B cell (primary cell): ENCODE data around the gene CIP2A. TPM values are rescaled to one million over a fixed set of nuclear protein-coding genes. Genes with fewer than 3 reads are reported as not detected.

Experiments used
- ATAC-seq: fragments of 200-7000 bp; cut with Tn5 transposase; one replicate; pipeline ENCODE4 v1.10.0; 2021; ENCODE audit warnings: low read depth, mild to moderate bottlenecking, moderate number of reproducible peaks, moderate library complexity
- CTCF ChIA-PET: fragments of 350-600 bp; sonication (Branson Sonifier 250); formaldehyde crosslinking; loops from one replicate; lab custom pipeline; 2021; ENCODE audit warnings: antibody characterized with exemption, inconsistent platforms; lab: Charles Lee
- POLR2A ChIA-PET: fragments of 350-600 bp; sonication (Branson Sonifier 250); formaldehyde crosslinking; loops from one replicate; lab custom pipeline; 2021; ENCODE audit warnings: antibody characterized with exemption; lab: Charles Lee
- DNase-seq: peaks from one replicate; pipeline ENCODE4 v3.0.0; 2013
- H2AFZ ChIP-seq: 2 replicates; pipeline ENCODE4 v1.6.1; 2012; ENCODE audit warnings: mild to moderate bottlenecking, low read depth, low read length; ENCODE audit not compliant: insufficient read depth, poor library complexity, severe bottlenecking
- H3K27ac ChIP-seq, 2 donors: 1 replicate in 1 of 2; 2 replicates in 1 of 2; pipeline ENCODE4 v1.5.1; 2012 to 2013; ENCODE audit warnings: low read length in 2 of 2, mild to moderate bottlenecking in 2 of 2, moderate library complexity in 1 of 2
- H3K27me3 ChIP-seq, 4 experiments: fragments of 200-600 bp in 1 of 4; sonication (generic) in 1 of 4; replicated peaks in 1 of 4; 1 replicate in 2 of 4; 2 replicates in 2 of 4; pipeline versions ENCODE4 v1.6.1 to v1.7.0; 2013 to 2016; ENCODE audit warnings: low read length in 3 of 4, mild to moderate bottlenecking in 2 of 4, mixed read lengths in 1 of 4, moderate library complexity in 1 of 4; ENCODE audit not compliant: insufficient read depth in 4 of 4, control insufficient read depth in 3 of 4; ENCODE audit errors: control extremely low read depth in 1 of 4
- H3K36me3 ChIP-seq, 2 experiments: replicated peaks in 1 of 2; 1 replicate in 1 of 2; 2 replicates in 1 of 2; pipeline versions ENCODE4 v1.6.1 to v1.7.1; 2013; ENCODE audit warnings: low read length in 1 of 2; ENCODE audit not compliant: insufficient read depth in 2 of 2, control insufficient read depth in 1 of 2; ENCODE audit errors: control extremely low read depth in 1 of 2, extremely low read depth in 1 of 2
- H3K4me1 ChIP-seq, 2 donors: fragments of 200-600 bp in 1 of 2; sonication (generic) in 1 of 2; 1 replicate in 1 of 2; 2 replicates in 1 of 2; pipeline versions ENCODE4 v1.5.1 to v1.6.1; 2013 to 2017; ENCODE audit warnings: low read length in 2 of 2; ENCODE audit not compliant: control insufficient read depth in 2 of 2, insufficient read depth in 2 of 2
- H3K4me2 ChIP-seq: replicated peaks from 2 replicates; pipeline ENCODE3; 2012; ENCODE audit warnings: mild to moderate bottlenecking, low read depth, low read length; ENCODE audit not compliant: poor library complexity, severe bottlenecking
- H3K4me3 ChIP-seq, 5 experiments: fragments of 200-600 bp in 1 of 5; sonication (generic) in 1 of 5; 1 replicate in 3 of 5; 2 replicates in 2 of 5; pipeline versions ENCODE4 v1.5.1 to v1.7.0; 2011 to 2016; ENCODE audit warnings: low read length in 4 of 5, mild to moderate bottlenecking in 4 of 5, low read depth in 2 of 5, control low read depth in 1 of 5, moderate library complexity in 1 of 5; ENCODE audit not compliant: insufficient read depth in 1 of 5; ENCODE audit errors: control extremely low read depth in 1 of 5, extremely low read depth in 1 of 5
- H3K79me2 ChIP-seq: fragments of 200-600 bp; sonication (generic); one replicate; pipeline ENCODE4 v1.6.0; 2016; ENCODE audit warnings: low read length; ENCODE audit not compliant: control insufficient read depth, insufficient read depth
- H3K9ac ChIP-seq: fragments of 200-600 bp; sonication (generic); 2 replicates; pipeline ENCODE4 v1.6.1; 2017; ENCODE audit warnings: mild to moderate bottlenecking, low read length, moderate library complexity
- H3K9me3 ChIP-seq, 3 donors: one replicate each; pipeline versions ENCODE4 v1.6.1 to v1.7.1; 2013; ENCODE audit warnings: low read length in 2 of 3; ENCODE audit not compliant: control insufficient read depth in 2 of 3, insufficient read depth in 1 of 3; ENCODE audit errors: control extremely low read depth in 1 of 3
- H4K20me1 ChIP-seq: 2 replicates; pipeline ENCODE4 v1.6.0; 2012; ENCODE audit warnings: mild to moderate bottlenecking, low read length; ENCODE audit not compliant: insufficient read depth, control insufficient read depth, poor library complexity, severe bottlenecking
- H3K27ac Mint-ChIP-seq: one replicate; pipeline ENCODE4 v1.8.0; 2021; ENCODE audit warnings: mixed read lengths
- H3K27me3 Mint-ChIP-seq: one replicate; pipeline ENCODE4 v1.8.0; 2021; ENCODE audit warnings: mixed read lengths
- H3K4me1 Mint-ChIP-seq: one replicate; pipeline ENCODE4 v1.8.0; 2021; ENCODE audit warnings: mixed read lengths
- H3K4me3 Mint-ChIP-seq: one replicate; pipeline ENCODE4 v1.8.0; 2021; ENCODE audit warnings: mixed read lengths
- H3K9me3 Mint-ChIP-seq: one replicate; pipeline ENCODE4 v1.8.0; 2022; ENCODE audit warnings: mixed read lengths; ENCODE audit not compliant: insufficient read depth
- CTCF ChIP-seq: fragments of 200-600 bp; IDR thresholded peaks from one replicate; pipeline ENCODE4 v1.8.0; 2022; ENCODE audit warnings: antibody characterized with exemption, mild to moderate bottlenecking
- EZH2 ChIP-seq: IDR thresholded peaks from 2 replicates; pipeline ENCODE4 v1.6.1; 2012; ENCODE audit warnings: borderline replicate concordance, low read depth, mild to moderate bottlenecking, moderate library complexity, low read length; ENCODE audit not compliant: insufficient read depth, poor library complexity, severe bottlenecking
- WGBS: methylation state at CpG from one replicate; pipeline ENCODE4 v1.1.5; 2013; ENCODE audit warnings: missing lambda C conversion rate; ENCODE audit not compliant: insufficient coverage; 5-methylcytosine and 5-hydroxymethylcytosine counted together
- intact Hi-C: fragments of 100-400 bp; cut with micrococcal nuclease; formaldehyde crosslinking; loops from one replicate; pipeline ENCODE4 v1.10.0; 2022
- polyA plus RNA-seq: library from polyadenylated mRNA; depleted of rRNA; stranded (reverse); fragments of >200 nt; gene quantifications from 2 replicates; pipeline ENCODE4 v1.2.3, GENCODE V29; 2012
- total RNA-seq, 2 donors: library from RNA; stranded (reverse); fragments of 120-200 nt in 1 of 2; gene quantifications; 1 replicate in 1 of 2; 2 replicates in 1 of 2; pipeline versions ENCODE4 v1.2.3 to v1.2.4, GENCODE V29; 2013 to 2022

The CIP2A gene
- total and polyA plus RNA-seq, 2 donors (not counting 1 experiment from before 2014, with no cell fraction given) = 2.3 to 11.0 TPM

- no peaks in the 10 kb centered on the region for H3K9me3 Mint-ChIP-seq
- TF ChIP-seq CTCF (no peak), EZH2 (no peak)
- H3K4me1 Mint-ChIP-seq = no peaks in the 10 kb centered on the region
- Histone ChIP-seq H3K4me1 (no peaks in the 10 kb centered on the region), H3K36me3 (no peaks in the 10 kb centered on the region), H3K79me2 (no peaks in the 10 kb centered on the region), H3K4me3 (no peak within 1 kb of the TSS), H3K9me3 (no peaks in the 10 kb centered on the region), H3K27me3 (no peaks in the 10 kb centered on the region), H4K20me1 (no peaks in the 10 kb centered on the region), H3K9ac (no peak within 1 kb of the TSS), H3K27ac (no peak within 1 kb of the TSS), H2AFZ (no peak within 1 kb of the TSS), H3K4me2 (no peak within 1 kb of the TSS)
- POLR2A ChIA-PET = no interaction called here
- H3K4me3 Mint-ChIP-seq = no peak within 1 kb of the TSS
- CTCF ChIA-PET = interaction anchor here (0.8 kb wide), 1 partner anchor 17 kb away, joined by 3 read pairs; no protein-coding TSS in a partner anchor
- WGBS = 100% methylated on average over 1 of the region's 3 CpGs
- peaks cover under 1% of the 10 kb centered on the region for H3K27me3 Mint-ChIP-seq
- H3K27ac Mint-ChIP-seq = no peak within 1 kb of the TSS
- DNase-seq (no peak), ATAC-seq (no peak)
- intact Hi-C loops = no loop called here
These were observed 78.7 kb downstream of the CIP2A start, which contains the start of gene MYH15 for GRCh38 chr3:108510496-108510895. TSS of gene MYH15 (minus strand) at chr3:108510596. CDS start at chr3:108510530, 66 bp downstream.

GRCh38 chr3:108509871-108510270 is 79.4 kb downstream of the CIP2A start:
- no peak for DNase-seq
- Histone ChIP-seq H3K27me3 (no peaks in the 10 kb centered on the region), H3K4me3 (no peak overlapping the region), H3K27ac (no peak overlapping the region), H3K4me1 (no peaks in the 10 kb centered on the region), H3K79me2 (no peaks in the 10 kb centered on the region), H3K9me3 (no peaks in the 10 kb centered on the region), H3K36me3 (no peaks in the 10 kb centered on the region), H4K20me1 (no peaks in the 10 kb centered on the region), H2AFZ (no peak overlapping the region), H3K9ac (no peak overlapping the region), H3K4me2 (no peak overlapping the region)
- ATAC-seq = no peak
- Mint-ChIP-seq H3K4me3 (no peak overlapping the region), H3K4me1 (no peaks in the 10 kb centered on the region), H3K9me3 (no peaks in the 10 kb centered on the region), H3K27me3 (no peaks in the 10 kb centered on the region), H3K27ac (no peak overlapping the region)
- ChIA-PET POLR2A (no interaction called here), CTCF (no interaction called here)
- TF ChIP-seq EZH2 (no peak), CTCF (no peak)
- WGBS = 100% methylated on average over 1 of the region's 2 CpGs
- intact Hi-C loops = no loop called here
